Activated naive CD4-positive, alpha-beta T cell treated with anti-CD3 and anti-CD28 coated beads, Interleukin-2, amount 10 ng/mL, durations not matched to agents 7 days and 5 days (primary cell): ENCODE measurements around the gene HSPA5.
A peak's percentile ranks its signal among the peaks of the same experiment; 100 is the strongest.

Source experiments
- CTCF ChIA-PET: fragments of 350-600 bp; sonication (Branson Sonifier 250); formaldehyde crosslinking; loops from one replicate; lab custom pipeline; 2021; ENCODE audit warnings: antibody characterized with exemption; lab: Charles Lee
- DNase-seq: peaks from one replicate; pipeline ENCODE4 v3.0.0-alpha.2; 2020
- H3K27ac Mint-ChIP-seq: one replicate; pipeline ENCODE4 v1.8.0; 2021; ENCODE audit warnings: mild to moderate bottlenecking, moderate library complexity, mixed read lengths
- H3K27me3 Mint-ChIP-seq: one replicate; pipeline ENCODE4 v1.8.0; 2021; ENCODE audit warnings: mild to moderate bottlenecking, mixed read lengths
- H3K36me3 Mint-ChIP-seq: one replicate; pipeline ENCODE4 v1.8.0; 2021; ENCODE audit warnings: mixed read lengths
- H3K4me1 Mint-ChIP-seq: one replicate; pipeline ENCODE4 v1.8.0; 2021; ENCODE audit warnings: mixed read lengths
- H3K4me3 Mint-ChIP-seq: one replicate; pipeline ENCODE4 v1.8.0; 2021; ENCODE audit warnings: mild to moderate bottlenecking, moderate library complexity, mixed read lengths
- H3K9me3 Mint-ChIP-seq: one replicate; pipeline ENCODE4 v1.8.0; 2021; ENCODE audit warnings: mixed read lengths

Gene HSPA5

DNA sequence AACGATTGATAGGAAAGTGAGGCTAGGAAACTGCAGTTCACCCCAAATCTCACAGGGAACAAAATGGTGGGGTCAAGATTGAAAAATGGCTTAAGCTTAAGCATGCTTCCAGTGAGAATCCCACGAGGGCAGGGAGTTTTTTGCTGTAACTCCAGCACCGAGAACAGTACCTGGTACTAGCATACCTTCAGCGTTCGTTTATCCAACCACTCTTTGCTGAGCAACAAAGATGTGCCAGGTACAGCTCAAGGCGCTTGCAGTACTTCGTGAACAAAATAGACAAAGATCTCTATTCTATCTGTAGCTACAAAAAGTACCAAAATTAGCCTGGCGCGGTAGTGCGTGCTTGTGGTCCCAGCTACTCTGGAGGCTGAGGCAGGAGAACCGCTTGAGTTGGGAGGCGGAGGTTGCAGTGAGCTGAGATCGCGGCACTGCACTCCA is 50.8 kb downstream of the HSPA5 start:
- DNase-seq: peak; percentile 30
- peaks cover 67% of the 10 kb centered on the region for H3K4me1 Mint-ChIP-seq

GRCh38 chr9:125189361-125190289 is 51.5 kb downstream of the HSPA5 start, which contains the start of gene PPP6C:
Gene PPP6C, minus strand, starts transcription at chr9:125189803. Its CDS starts 85 bp downstream, at chr9:125189718.
- DNase-seq: peak; percentile 99

More for the DNA sequence above, 50.8 kb downstream of the HSPA5 start:
- CTCF ChIA-PET: interaction anchor here (0.6 to 0.7 kb wide), 2 partner anchors 65 to 172 kb away, joined by 3 read pairs; no protein-coding TSS in a partner anchor
- Mint-ChIP-seq H3K4me3 (peak overlapping the region; percentile 95), H3K27ac (peak overlapping the region; percentile 88), H3K9me3 (no peaks in the 10 kb centered on the region), H3K27me3 (no peaks in the 10 kb centered on the region), H3K36me3 (peaks cover 7% of the 10 kb centered on the region)

DNA sequence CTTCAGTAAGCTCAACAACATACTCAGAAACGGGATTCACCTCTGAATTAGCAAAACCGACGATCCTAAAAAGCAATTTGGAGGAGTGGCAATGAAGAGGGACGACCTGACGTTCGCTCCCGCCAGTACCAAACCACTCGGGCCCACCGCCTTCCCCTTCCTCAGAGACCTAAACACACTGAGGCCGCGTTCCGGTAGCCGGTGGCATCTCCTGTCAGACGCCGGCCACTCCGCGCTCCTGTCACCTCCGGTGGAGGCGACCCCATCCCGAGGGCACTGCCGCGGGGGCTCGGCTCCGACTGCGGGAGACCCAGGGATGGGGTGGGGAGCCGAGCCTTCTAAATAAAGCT is 52.2 kb downstream of the HSPA5 start:
- peak; percentile 61 for DNase-seq
- Mint-ChIP-seq H3K27me3 (no peaks in the 10 kb centered on the region), H3K4me1 (peaks cover 53% of the 10 kb centered on the region), H3K27ac (peak overlapping the region; percentile 88), H3K9me3 (no peaks in the 10 kb centered on the region), H3K36me3 (peaks cover 13% of the 10 kb centered on the region), H3K4me3 (peak overlapping the region; percentile 95)
- CTCF ChIA-PET: interaction anchor here (1.0 kb wide), 1 partner anchor 233 kb away, joined by 3 read pairs; no protein-coding TSS in a partner anchor

More at GRCh38 chr9:125189361-125190289, 51.5 kb downstream of the HSPA5 start, which contains the start of gene PPP6C:
- Mint-ChIP-seq H3K27ac (peak within 1 kb of the TSS; percentile 88), H3K36me3 (peaks cover 11% of the 10 kb centered on the region), H3K4me1 (peaks cover 60% of the 10 kb centered on the region), H3K9me3 (no peaks in the 10 kb centered on the region), H3K27me3 (no peaks in the 10 kb centered on the region), H3K4me3 (peak within 1 kb of the TSS; percentile 95)
- CTCF ChIA-PET: interaction anchor here (1.0 kb wide), 1 partner anchor 233 kb away, joined by 3 read pairs; no protein-coding TSS in a partner anchor
